HG03103 (cell line): ENCODE data around the gene TSPO.

ENCODE experiments used
- ATAC-seq: cut with Tn5 transposase; IDR thresholded peaks from one replicate; pipeline ENCODE4 v1.9.1; 2021; ENCODE audit warnings: low read depth; ENCODE audit not compliant: unreplicated experiment

Gene TSPO

DNA sequence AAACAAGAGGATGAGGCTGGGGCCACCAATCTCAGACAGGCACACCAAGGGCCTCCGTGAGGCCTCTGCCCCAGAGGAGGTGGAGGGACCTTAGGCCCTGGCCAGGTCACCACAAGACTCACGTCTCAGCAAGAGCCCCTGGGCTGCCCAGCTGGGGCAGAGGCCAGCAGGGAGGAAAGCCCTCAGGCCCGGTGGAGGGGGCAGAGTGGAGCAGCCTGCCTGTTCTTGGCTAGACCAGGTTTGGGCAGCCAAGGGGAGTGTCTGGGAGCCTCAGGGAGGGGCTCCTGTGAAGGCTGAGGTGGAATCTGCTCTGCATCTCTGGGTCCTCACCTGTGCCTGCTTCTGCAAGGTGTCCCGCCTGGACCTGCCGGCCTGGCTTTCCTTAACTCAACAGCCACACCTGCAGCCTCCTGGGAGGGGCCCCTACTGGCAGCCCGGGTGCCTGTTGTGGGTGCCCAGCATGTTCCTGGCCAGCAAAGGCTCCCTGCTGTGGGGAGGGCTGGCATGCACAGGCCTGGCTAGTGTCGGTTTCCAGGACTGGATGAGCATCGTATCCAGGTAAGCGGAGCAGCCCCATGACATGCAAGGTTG lies 23.7 kb downstream of the TSPO start:
- ATAC-seq = no peak

- ATAC-seq = no peak
These were observed 24.7 kb downstream of the TSPO start for GRCh38 chr22:43176090-43176489.

GRCh38 chr22:43177479-43177878 lies 26.1 kb downstream of the TSPO start:
- no peak for ATAC-seq

- ATAC-seq = no peak
These were observed 28.0 kb downstream of the TSPO start for GRCh38 chr22:43179146-43179910.

DNA sequence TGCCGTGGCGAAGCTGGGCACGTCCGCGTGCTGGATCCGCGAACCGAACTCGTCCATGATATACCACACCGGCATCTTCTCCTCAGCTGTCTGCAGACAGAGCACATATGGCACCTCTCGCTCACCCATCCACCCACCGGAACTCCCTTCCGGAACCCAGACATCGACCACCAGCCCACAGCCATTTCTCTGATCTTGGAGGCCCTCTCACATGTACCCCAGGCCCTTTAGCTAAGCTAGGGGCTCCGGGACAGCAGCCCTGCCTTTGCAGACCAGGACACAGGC lies 28.5 kb downstream of the TSPO start:
- ATAC-seq = no peak

GRCh38 chr22:43180670-43181069 lies 29.3 kb downstream of the TSPO start:
- ATAC-seq = no peak

DNA sequence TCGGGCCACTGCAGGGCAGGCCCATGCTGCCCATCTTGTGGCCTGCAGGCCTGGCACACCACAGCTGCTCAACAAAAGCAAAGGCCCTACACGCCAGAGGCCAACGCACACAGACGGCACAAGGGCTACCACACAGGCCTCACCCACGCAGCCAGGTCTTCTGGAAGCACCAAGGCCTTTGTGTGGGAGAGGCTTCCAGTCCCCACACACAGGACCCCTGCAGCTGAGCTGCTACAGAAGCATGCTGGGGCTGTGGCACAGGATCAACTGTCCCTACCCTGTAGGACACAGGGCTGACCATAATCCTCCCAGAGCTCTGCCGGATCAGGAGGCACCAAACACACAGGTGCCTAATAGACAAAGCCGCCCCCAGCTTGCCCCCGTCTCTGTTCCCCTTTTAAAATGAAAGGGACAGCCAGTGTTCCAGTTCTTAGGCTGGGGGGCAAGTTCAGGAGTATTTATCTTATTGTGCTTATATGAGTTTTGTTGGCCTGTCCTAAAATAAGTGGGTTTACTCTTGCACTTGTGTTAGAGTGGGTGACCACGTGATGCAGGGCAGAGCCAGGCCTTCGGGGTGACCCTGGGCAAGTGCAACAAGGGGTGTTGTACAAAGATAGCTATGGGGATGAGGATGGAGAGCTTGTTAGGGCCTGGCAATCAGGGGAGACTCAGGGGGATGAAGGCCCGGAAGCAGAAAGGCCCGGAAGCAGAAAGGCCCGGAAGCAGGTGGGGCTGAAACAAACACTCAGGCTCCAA lies 30.1 kb downstream of the TSPO start:
- no peak for ATAC-seq

DNA sequence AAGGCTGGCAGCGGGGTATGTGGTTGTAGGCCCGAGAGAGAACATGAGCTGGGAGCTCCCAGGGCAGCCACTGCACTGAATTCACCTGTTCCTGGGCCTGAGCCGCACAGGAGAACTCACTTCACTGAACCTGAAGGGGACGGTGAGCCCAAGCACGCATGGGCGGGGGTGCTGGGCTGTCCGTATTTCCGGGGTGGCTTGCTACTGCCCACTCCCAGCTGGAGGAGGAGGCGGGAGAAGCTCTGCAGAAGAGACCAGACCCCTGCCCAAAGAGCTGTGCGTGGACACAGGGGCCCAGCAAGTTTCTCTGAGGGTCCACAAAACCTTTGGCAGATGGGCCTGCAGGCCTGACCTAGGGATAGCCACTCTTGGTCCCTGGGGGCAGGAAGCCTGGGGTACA lies 30.8 kb downstream of the TSPO start:
- no peak for ATAC-seq

GRCh38 chr22:43182726-43183125 lies 31.4 kb downstream of the TSPO start:
- ATAC-seq = no peak

DNA sequence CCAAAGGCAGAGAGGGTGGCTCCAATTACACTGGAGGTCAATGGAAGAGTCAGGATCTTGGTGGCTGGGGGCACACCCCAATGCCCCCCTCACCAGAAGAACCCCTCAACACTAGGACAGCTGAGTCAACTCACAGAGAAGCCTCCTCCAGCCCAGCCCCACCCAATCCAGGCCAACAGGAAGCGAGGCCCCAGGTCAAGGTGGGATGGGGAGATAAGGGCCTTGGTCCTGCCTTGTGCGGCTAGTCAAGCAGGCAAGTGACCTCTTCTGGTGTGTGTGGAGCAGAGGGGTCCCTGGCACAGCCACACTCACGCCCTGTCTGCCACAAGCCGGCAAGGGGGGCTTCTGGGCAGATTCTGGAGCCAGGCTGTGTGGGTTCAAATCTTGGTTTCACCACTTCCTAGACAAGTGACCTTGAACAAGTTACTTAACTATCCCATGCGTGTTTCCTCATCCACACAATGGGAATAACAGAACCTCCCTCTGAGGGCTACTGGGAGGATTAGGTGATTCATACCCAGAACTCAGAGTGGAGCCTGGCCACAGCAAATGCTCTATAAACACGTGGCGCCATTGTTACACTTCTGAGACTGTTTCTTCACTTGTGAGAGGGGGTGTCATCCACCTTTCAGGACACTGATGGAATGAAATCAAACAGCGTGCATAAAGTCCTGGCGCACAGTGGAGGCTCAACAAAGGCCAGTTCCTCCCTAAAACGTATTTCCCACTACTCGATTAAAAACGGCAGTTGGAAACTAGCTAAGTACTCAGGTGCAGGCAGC lies 32.3 kb downstream of the TSPO start:
- ATAC-seq = no peak

DNA sequence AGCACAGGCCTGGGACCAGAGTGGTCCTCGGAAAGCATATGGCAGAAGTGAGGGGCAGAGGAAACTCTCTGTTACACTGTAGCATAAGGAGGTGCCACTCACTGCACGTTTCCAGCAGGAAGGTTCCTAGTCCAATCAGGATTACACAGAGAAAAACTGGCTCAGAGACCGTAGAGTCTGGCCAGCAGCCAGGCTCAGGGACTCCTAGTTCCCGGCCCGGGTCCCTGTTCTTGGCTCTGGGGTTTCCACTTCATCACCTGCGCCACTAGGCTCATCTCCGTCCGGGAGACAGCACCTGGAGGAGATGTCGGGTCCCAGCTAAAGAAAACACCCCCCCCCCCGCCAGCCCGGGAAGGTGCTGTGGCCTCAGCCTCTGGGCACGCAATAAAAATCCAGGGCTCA lies 34.5 kb downstream of the TSPO start:
- no peak for ATAC-seq

DNA sequence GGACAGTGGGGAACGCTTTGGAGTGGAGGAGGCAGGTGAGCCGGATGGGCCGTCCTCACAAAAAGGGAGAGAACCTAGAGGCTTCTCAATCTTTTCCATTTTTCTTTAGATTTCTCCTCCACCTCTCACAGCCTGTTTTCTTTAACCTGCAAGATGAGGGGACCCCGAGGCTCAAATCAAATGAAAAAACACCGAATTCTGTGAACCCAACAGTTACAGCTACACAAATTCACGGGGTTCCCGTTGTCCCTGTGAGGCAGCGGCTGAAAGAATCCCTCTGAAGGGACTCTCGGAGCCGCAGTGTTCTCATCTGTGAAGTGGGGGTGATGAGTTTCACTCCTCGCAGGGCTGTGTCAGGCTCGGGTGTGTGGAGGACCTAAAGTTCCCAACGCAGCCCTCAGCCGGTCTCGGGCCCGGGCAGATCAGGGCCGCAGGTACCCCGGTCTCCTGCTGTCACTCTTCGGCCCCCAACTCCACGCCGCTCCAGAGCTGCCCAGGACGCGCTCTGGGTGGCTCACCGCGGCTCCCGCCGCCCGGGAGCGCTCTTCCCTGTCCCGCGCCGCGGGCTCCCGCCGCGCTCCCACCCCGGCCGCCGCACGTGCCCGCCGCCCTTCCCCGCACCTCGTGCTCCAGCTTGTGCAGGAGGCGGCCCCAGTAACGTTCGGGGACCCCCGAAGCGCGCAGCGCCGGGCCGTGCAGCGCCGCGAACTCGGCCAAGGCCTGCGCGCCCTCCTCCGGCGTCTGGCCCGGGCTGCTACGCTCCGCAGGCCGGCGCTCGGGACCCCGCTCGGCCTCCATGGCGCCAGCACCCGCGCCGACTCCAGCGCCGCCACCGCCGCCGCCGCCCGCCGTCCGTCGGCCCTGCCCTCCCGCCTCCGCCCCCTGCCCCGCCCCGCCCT lies 35.2 kb downstream of the TSPO start, which contains the start of gene TTLL12:
Gene TTLL12 (minus strand): TSS at position 863 of the 899 bp plus-strand sequence. CDS start 65 bp downstream, at position 798.
- ATAC-seq = peak; percentile 39

- ATAC-seq = peak; percentile 67
These were observed 36.1 kb downstream of the TSPO start for GRCh38 chr22:43187171-43188099.

- no peak for ATAC-seq
These were observed 37.6 kb downstream of the TSPO start for GRCh38 chr22:43188829-43189545.

DNA sequence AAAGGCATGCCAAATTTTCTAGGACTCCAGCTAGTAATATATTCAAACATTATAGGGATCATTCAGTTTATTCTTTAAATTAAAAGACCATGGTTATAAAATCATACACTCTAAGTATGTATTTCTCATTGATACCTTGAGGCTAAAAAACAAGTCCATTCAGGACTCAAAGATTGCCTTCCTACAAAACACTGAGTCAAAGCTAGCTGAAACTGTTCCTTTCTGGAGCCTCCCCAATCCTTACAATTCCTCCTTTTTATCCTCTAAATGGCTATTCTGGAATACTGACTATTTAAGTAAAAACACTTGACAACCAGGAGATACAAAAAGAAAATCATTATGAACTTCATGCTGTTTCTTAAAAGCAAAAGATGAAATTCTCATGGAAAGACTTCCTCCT lies 40.5 kb downstream of the TSPO start:
- ATAC-seq = no peak

GRCh38 chr22:43197271-43197941 lies 46.0 kb downstream of the TSPO start:
- no peak for ATAC-seq

DNA sequence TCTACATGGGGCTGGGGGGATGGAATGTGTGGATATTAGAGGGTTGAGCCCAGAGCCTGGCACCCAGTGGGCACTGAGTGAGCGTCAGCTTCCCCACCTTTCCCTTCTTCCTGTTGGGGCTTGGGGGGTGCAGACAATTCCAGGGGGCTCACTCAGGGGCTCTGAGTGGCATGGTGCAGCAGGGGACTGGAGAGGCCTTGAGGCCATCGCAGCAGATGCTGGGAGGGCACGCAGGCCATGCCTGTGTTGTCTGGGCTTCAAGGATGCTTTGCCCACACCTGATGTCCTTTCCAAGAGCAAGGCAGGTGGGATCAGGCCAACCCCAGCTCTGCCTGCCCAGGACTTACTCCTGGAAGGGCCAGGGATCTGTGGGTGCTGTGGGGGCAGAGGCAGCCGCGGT lies 46.8 kb downstream of the TSPO start:
- ATAC-seq = no peak

GRCh38 chr22:43198936-43199335 lies 47.6 kb downstream of the TSPO start:
- no peak for ATAC-seq
